Measurements from ENCODE around the gene CERS4.
A peak's percentile ranks its signal among the peaks of the same experiment; 100 is the strongest.

The CERS4 gene, protein sequence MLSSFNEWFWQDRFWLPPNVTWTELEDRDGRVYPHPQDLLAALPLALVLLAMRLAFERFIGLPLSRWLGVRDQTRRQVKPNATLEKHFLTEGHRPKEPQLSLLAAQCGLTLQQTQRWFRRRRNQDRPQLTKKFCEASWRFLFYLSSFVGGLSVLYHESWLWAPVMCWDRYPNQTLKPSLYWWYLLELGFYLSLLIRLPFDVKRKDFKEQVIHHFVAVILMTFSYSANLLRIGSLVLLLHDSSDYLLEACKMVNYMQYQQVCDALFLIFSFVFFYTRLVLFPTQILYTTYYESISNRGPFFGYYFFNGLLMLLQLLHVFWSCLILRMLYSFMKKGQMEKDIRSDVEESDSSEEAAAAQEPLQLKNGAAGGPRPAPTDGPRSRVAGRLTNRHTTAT

DNA sequence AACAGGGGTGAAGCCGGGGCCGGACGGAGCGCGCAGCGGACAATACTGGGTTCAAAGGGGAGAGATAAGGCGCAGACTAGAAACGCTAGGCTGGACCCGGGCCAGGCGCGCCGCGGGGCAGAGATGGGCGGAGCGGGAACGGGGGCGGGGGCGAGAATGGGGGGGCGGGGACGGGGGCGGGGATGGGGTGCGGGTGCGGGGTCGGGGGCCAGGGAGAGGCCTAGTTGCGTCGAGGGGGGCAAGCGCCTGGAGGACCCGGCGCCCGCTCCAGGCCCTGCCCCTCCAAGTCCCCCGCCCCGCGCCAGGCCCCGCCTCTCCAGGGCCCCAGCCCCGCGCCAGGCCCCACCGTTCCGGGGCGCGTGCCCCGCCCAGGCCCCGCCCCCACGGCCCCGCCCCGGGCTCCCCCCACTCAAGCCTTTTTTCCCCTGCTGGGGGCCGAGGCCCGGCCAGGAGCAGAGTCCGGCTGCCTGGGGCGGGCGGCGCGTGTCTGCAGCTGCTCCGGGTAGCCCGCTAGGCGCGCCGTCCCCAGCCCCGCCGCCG is at the start of gene CERS4:
Gene CERS4, plus strand, starts transcription at position 449 of the 540 bp plus-strand sequence. CDS start 41,707 bp downstream, outside the sequence.
- Histone ChIP-seq H3K4me1 (ENCODE audit: control insufficient read depth, low read depth, low read length) (peaks cover 11% of the 10 kb centered on the region), H3K9me3 (ENCODE audit: control insufficient read depth, low read depth, low read length) (no peaks in the 10 kb centered on the region), H3K9ac (ENCODE audit: low read length) (peak within 1 kb of the TSS; percentile 56), H3K4me3 (ENCODE audit: low read length) (peak within 1 kb of the TSS; percentile 85), H3K27me3 (ENCODE audit: control insufficient read depth, insufficient read depth, low read length) (no peaks in the 10 kb centered on the region), H3K36me3 (ENCODE audit: control insufficient read depth, low read depth, low read length) (peaks cover 3% of the 10 kb centered on the region), H3K27ac (ENCODE audit: low read length) (no peak within 1 kb of the TSS)

DNA sequence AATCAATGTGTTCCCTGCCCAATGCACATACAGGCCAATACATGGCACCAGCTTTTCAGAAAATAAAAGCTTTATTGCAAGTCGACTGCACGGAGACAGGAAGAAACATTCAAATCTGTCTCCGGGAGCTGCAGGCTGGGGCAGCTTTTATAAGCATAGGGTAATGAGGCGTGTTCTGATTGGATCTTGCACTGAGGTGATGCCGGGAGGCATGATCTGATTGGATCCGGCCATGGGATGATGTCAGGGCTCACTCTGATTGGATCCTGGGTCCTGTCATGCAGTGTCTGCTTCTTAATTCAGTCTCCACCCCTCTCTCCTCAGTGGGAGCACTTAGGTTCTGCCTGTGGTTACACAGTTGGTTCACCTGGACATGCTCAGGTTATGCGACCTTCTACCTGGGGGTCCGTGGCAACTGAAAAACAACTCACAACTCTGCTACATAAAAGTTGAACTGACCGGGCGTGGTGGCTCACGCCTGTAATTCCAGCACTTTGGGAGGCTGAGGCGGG is 48.0 kb upstream of the CERS4 start:
- H3K9me3 ChIP-seq (ENCODE audit: control insufficient read depth, low read depth, low read length) = no peaks in the 10 kb centered on the region
- no peak overlapping the region for H3K4me3 ChIP-seq (ENCODE audit: low read length)
- H3K36me3 ChIP-seq (ENCODE audit: control insufficient read depth, low read depth, low read length) = no peaks in the 10 kb centered on the region
- no peaks in the 10 kb centered on the region for H3K27me3 ChIP-seq (ENCODE audit: control insufficient read depth, insufficient read depth, low read length)
- H3K27ac ChIP-seq (ENCODE audit: low read length) = no peak overlapping the region
- H3K9ac ChIP-seq (ENCODE audit: low read length) = no peak overlapping the region
- H3K4me1 ChIP-seq (ENCODE audit: control insufficient read depth, low read depth, low read length) = no peaks in the 10 kb centered on the region

DNA sequence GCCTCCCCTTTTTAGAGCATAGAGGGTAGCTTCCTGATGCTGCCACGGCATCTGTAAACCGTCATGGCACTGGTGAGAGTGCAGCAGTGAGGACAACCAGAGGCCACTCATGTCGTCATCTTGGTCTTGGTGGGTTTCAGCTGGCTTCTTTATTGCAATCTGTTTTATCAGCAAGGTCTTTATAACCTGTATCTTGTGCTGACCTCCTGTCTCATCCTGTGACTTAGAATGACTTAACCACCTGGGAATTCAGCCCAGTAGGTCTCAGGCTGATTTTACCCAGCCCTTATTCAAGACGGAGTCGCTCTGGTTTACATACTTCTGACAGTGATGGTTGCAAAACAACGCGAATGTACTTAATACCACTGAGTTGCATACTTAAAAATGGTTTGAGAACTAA is 45.4 kb upstream of the CERS4 start:
- no peaks in the 10 kb centered on the region for H3K27me3 ChIP-seq (ENCODE audit: control insufficient read depth, insufficient read depth, low read length)
- H3K9ac ChIP-seq (ENCODE audit: low read length) = no peak overlapping the region
- no peaks in the 10 kb centered on the region for H3K4me1 ChIP-seq (ENCODE audit: control insufficient read depth, low read depth, low read length)
- no peaks in the 10 kb centered on the region for H3K36me3 ChIP-seq (ENCODE audit: control insufficient read depth, low read depth, low read length)
- no peak overlapping the region for H3K27ac ChIP-seq (ENCODE audit: low read length)
- no peak overlapping the region for H3K4me3 ChIP-seq (ENCODE audit: low read length)
- no peaks in the 10 kb centered on the region for H3K9me3 ChIP-seq (ENCODE audit: control insufficient read depth, low read depth, low read length)

DNA sequence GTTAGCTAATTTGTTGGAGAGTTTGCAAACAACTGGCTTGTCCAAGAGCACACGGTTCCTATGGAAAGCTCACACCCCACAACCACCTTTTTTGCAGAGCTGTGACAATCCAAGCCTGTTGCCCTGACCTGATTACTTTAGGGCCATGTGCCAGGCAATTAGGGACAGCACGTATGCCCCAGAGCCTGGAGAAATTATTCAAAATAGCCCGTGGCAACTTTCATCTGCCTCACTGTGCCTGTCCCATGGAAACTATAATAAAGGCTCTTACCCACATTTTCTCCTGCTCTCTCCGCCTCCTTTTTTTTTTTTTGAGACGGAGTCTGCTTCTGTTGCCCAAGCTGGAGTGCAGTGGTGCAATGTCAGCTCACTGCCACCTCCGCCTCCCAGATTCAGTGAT is 41.2 kb upstream of the CERS4 start:
- Histone ChIP-seq H3K9me3 (ENCODE audit: control insufficient read depth, low read depth, low read length) (no peaks in the 10 kb centered on the region), H3K27ac (ENCODE audit: low read length) (no peak overlapping the region), H3K4me3 (ENCODE audit: low read length) (no peak overlapping the region), H3K36me3 (ENCODE audit: control insufficient read depth, low read depth, low read length) (no peaks in the 10 kb centered on the region), H3K4me1 (ENCODE audit: control insufficient read depth, low read depth, low read length) (no peaks in the 10 kb centered on the region), H3K27me3 (ENCODE audit: control insufficient read depth, insufficient read depth, low read length) (no peaks in the 10 kb centered on the region), H3K9ac (ENCODE audit: low read length) (no peak overlapping the region)

DNA sequence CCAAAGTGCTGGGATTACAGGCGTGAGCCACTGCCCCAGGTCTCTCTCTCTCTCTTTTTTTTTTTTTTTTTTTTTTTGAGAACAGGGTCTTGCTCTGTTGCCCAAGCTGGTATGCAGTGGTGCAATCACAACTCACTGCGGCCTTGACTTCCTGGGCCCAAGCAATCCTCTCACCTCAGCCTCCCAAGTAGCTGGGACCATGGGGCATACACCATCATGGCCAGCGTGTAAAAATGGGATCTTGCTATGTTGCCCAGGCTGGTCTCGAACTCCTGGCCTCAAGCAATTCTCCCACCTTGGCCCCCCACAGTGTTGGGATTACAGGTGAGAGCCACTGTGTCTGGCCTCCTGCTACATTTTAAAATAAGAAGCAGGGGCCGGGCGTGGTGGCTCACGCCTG is 40.6 kb upstream of the CERS4 start:
- no peaks in the 10 kb centered on the region for H3K9me3 ChIP-seq (ENCODE audit: control insufficient read depth, low read depth, low read length)
- H3K27me3 ChIP-seq (ENCODE audit: control insufficient read depth, insufficient read depth, low read length) = no peaks in the 10 kb centered on the region
- H3K9ac ChIP-seq (ENCODE audit: low read length) = no peak overlapping the region
- H3K4me1 ChIP-seq (ENCODE audit: control insufficient read depth, low read depth, low read length) = no peaks in the 10 kb centered on the region
- H3K27ac ChIP-seq (ENCODE audit: low read length) = no peak overlapping the region
- no peaks in the 10 kb centered on the region for H3K36me3 ChIP-seq (ENCODE audit: control insufficient read depth, low read depth, low read length)
- no peak overlapping the region for H3K4me3 ChIP-seq (ENCODE audit: low read length)

DNA sequence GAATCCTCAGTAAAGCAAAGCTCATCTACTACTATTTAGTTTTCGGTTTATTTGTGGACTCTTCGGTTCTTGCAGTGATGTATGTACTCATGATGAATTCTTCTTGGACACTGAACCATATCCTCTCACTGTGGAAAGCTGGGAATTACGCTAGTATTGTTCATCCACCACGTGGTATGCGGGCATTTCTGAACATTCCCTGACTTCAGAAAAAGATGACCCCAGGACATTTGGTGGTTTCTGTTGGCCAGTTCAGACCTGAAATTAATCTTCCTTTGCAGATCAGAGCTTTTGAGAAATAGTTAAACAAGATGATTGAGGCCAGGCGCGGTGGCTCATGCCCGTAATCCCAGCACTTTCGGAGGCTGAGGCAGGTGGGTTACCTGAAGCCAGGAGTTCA is 34.5 kb upstream of the CERS4 start:
- H3K27me3 ChIP-seq (ENCODE audit: control insufficient read depth, insufficient read depth, low read length) = no peaks in the 10 kb centered on the region
- H3K4me1 ChIP-seq (ENCODE audit: control insufficient read depth, low read depth, low read length) = no peaks in the 10 kb centered on the region
- H3K4me3 ChIP-seq (ENCODE audit: low read length) = no peak overlapping the region
- H3K9ac ChIP-seq (ENCODE audit: low read length) = no peak overlapping the region
- H3K27ac ChIP-seq (ENCODE audit: low read length) = no peak overlapping the region
- no peaks in the 10 kb centered on the region for H3K9me3 ChIP-seq (ENCODE audit: control insufficient read depth, low read depth, low read length)
- H3K36me3 ChIP-seq (ENCODE audit: control insufficient read depth, low read depth, low read length) = no peaks in the 10 kb centered on the region

DNA sequence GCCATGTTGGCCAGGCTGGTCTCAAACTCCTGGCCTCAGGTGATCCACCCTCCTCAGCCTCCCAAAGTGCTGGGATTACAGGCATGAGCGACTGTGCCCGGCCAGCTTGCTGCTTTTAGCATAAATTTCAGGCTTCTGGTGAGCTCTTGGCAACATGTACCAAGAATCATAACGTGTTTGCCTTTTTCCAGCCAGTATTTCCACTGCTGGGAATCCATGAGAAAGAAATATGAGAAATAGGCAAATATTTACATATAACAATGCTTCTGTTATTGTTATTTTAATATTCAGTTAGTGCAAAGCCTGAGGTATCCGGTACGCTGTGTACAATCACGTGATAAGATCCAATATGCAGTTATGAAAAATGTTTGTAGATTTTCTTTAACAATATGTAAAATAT is 29.2 kb upstream of the CERS4 start:
- Histone ChIP-seq H3K27me3 (ENCODE audit: control insufficient read depth, insufficient read depth, low read length) (no peaks in the 10 kb centered on the region), H3K4me1 (ENCODE audit: control insufficient read depth, low read depth, low read length) (no peaks in the 10 kb centered on the region), H3K9me3 (ENCODE audit: control insufficient read depth, low read depth, low read length) (no peaks in the 10 kb centered on the region), H3K9ac (ENCODE audit: low read length) (no peak overlapping the region), H3K4me3 (ENCODE audit: low read length) (no peak overlapping the region), H3K27ac (ENCODE audit: low read length) (no peak overlapping the region), H3K36me3 (ENCODE audit: control insufficient read depth, low read depth, low read length) (no peaks in the 10 kb centered on the region)

DNA sequence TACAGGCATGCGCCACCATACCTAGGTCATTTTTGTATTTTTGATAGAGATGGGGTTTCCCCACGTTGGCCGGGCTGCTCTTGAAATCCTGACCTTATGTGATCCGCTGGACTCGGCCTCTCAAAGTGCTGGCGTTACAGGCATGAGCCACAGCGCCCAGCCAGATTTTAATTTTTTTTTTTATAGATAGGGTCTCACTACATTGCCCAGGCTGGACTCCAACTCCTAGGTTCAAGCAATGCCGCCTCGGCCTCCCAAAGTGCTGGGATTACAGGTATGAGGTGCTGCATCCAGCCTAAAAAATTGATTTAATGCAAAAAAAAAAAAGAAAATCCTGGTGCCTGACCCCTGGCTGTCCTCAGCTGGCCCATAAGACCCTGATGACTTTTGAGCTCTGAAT is 24.9 kb upstream of the CERS4 start:
- Histone ChIP-seq H3K27ac (ENCODE audit: low read length) (no peak overlapping the region), H3K27me3 (ENCODE audit: control insufficient read depth, insufficient read depth, low read length) (no peaks in the 10 kb centered on the region), H3K4me1 (ENCODE audit: control insufficient read depth, low read depth, low read length) (no peaks in the 10 kb centered on the region), H3K9ac (ENCODE audit: low read length) (no peak overlapping the region), H3K4me3 (ENCODE audit: low read length) (no peak overlapping the region), H3K36me3 (ENCODE audit: control insufficient read depth, low read depth, low read length) (no peaks in the 10 kb centered on the region), H3K9me3 (ENCODE audit: control insufficient read depth, low read depth, low read length) (no peaks in the 10 kb centered on the region)

DNA sequence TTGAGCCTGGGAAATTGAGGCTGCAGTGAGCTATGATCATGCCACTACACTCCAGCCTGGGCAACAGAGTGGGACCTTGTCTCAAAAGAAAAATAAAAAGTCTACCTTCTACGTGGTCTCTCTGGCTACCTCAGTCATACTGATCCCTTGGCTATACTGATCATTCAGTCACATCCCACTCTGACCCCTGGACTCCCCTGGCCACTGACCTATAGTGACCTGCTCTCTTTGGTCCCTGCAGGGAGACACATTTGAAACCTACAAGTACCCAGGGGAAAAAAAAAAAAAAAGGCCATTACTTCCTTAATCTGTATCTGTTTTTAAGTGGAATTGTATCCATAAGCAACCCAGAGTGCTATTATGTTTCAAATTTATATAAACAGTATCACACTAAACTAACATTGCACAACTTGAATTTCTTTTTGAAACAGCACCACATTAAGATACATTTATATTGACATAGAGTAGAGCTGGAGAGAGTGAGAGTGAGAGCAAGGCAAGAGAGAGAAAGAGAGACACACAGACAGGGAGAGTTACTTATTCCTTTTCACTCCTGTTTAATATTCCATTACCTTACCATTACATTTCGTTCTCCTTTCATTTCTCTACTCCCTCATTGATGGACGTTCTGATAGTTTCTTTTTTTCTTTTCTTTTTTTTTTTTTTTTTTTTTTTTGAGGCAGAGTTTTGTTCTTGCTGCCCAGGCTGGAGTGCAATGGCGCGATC is 23.7 kb upstream of the CERS4 start:
- H3K9me3 ChIP-seq (ENCODE audit: control insufficient read depth, low read depth, low read length) = no peaks in the 10 kb centered on the region
- H3K4me1 ChIP-seq (ENCODE audit: control insufficient read depth, low read depth, low read length) = no peaks in the 10 kb centered on the region
- no peaks in the 10 kb centered on the region for H3K27me3 ChIP-seq (ENCODE audit: control insufficient read depth, insufficient read depth, low read length)
- no peak overlapping the region for H3K27ac ChIP-seq (ENCODE audit: low read length)
- no peak overlapping the region for H3K4me3 ChIP-seq (ENCODE audit: low read length)
- no peaks in the 10 kb centered on the region for H3K36me3 ChIP-seq (ENCODE audit: control insufficient read depth, low read depth, low read length)
- H3K9ac ChIP-seq (ENCODE audit: low read length) = no peak overlapping the region

DNA sequence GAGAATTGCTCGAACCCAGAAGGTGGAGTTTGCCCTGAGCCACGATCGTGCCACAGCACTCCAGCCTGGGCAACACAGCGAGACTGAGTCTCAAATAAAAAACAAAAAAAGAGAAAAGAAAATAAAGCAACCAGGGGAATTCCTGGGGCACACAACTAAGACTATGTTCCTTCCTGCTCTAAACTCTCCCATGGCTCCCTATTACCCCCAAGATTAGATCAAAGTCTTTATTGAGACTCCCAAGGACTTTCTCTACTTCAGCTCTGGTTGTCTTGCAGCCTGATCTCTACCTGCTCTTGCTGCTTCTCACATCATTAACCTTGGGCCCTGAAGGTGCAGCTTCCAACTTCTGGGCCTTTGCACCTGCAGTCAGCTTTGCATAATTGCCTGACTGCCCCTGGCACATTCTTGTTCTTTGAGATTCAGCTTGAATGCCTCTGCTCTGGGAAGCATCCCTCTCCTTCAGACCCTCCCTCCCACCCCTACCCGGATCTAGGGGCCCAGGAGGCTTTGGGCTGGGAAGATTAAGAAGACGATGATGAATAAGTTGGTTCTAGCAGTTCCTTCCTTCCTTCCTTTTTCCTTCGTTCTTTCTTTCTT is 16.8 kb upstream of the CERS4 start:
- Histone ChIP-seq H3K9me3 (ENCODE audit: control insufficient read depth, low read depth, low read length) (no peaks in the 10 kb centered on the region), H3K36me3 (ENCODE audit: control insufficient read depth, low read depth, low read length) (no peaks in the 10 kb centered on the region), H3K4me3 (ENCODE audit: low read length) (no peak overlapping the region), H3K4me1 (ENCODE audit: control insufficient read depth, low read depth, low read length) (peaks cover 4% of the 10 kb centered on the region), H3K27me3 (ENCODE audit: control insufficient read depth, insufficient read depth, low read length) (no peaks in the 10 kb centered on the region), H3K9ac (ENCODE audit: low read length) (no peak overlapping the region), H3K27ac (ENCODE audit: low read length) (no peak overlapping the region)

DNA sequence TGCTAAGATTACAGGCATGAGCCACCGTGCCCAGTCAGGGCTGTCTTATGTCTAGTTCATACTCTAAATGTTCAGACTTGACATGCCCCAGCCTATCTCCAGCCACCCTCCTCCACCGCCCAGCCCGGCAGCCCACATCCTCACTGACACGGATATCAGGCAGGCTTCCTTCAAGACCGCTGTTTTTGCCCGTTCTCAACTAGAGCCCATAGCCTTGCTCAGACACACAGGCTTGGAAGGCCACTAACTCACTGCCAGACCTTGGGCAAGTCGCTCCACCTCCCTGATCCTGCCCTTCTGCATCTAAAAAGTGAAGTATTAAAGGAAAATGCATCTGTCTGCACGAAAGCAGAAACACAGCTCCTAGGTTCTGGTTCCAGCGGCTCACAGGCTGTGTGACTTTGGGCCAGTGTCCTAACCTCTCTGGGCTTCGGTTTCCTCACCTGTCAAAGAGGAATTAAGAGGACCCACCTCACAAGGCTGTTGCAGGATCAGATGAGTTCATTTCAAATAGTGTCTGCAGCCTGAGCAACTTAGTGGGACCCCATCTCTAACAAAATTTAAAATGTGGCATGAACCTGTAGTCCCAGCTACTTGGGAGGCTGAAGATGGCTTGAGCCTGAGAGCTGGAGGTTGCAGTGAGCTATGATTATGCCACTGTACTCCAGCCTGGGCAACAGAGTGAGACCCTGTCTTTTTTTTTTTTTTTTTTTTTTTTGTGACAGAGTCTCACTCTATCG is 14.5 kb upstream of the CERS4 start:
- Histone ChIP-seq H3K27ac (ENCODE audit: low read length) (no peak overlapping the region), H3K36me3 (ENCODE audit: control insufficient read depth, low read depth, low read length) (no peaks in the 10 kb centered on the region), H3K4me1 (ENCODE audit: control insufficient read depth, low read depth, low read length) (peaks cover 4% of the 10 kb centered on the region), H3K9me3 (ENCODE audit: control insufficient read depth, low read depth, low read length) (no peaks in the 10 kb centered on the region), H3K4me3 (ENCODE audit: low read length) (no peak overlapping the region), H3K9ac (ENCODE audit: low read length) (no peak overlapping the region), H3K27me3 (ENCODE audit: control insufficient read depth, insufficient read depth, low read length) (no peaks in the 10 kb centered on the region)

Measured in iPS-18a (cell line).